SU-DHL-6 (cell line): ENCODE results near the gene B3GALT6.

Experiments
- EZH2phosphoT487 ChIP-seq: fragments of 200-600 bp; sonication (generic), shearing (Covaris generic); conservative IDR thresholded peaks from 2 replicates; pipeline ENCODE4 v1.6.1; 2018; ENCODE audit warnings: mild to moderate bottlenecking, antibody characterized with exemption, low read length, moderate library complexity, mixed read lengths
- TF ChIP-seq, protein P1 (sequence below): fragments of 200-600 bp; sonication (generic); IDR thresholded peaks from one replicate; pipeline ENCODE4 v1.5.1; 2017; ENCODE audit warnings: antibody characterized with exemption, mild to moderate bottlenecking, low read length, moderate library complexity; ENCODE audit not compliant: insufficient read depth, poor library complexity, severe bottlenecking

GRCh38 chr1:1238702-1239178 lies 6.7 kb downstream of the B3GALT6 start:
- TF ChIP-seq, protein P1, sequence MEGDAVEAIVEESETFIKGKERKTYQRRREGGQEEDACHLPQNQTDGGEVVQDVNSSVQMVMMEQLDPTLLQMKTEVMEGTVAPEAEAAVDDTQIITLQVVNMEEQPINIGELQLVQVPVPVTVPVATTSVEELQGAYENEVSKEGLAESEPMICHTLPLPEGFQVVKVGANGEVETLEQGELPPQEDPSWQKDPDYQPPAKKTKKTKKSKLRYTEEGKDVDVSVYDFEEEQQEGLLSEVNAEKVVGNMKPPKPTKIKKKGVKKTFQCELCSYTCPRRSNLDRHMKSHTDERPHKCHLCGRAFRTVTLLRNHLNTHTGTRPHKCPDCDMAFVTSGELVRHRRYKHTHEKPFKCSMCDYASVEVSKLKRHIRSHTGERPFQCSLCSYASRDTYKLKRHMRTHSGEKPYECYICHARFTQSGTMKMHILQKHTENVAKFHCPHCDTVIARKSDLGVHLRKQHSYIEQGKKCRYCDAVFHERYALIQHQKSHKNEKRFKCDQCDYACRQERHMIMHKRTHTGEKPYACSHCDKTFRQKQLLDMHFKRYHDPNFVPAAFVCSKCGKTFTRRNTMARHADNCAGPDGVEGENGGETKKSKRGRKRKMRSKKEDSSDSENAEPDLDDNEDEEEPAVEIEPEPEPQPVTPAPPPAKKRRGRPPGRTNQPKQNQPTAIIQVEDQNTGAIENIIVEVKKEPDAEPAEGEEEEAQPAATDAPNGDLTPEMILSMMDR: no peak
- no peak for TF ChIP-seq EZH2phosphoT487
